Caco-2 (cell line): ENCODE data around the gene RNFT2. TPM values are rescaled to one million over a fixed set of nuclear protein-coding genes. Genes with fewer than 3 reads are reported as not detected.
A peak's percentile ranks its signal among the peaks of the same experiment; 100 is the strongest.

Source experiments
- BruUV-seq: library from RNA; stranded (reverse); fragments of 400-500 nt; replicated peaks from 2 replicates; lab custom pipeline; 2021; lab: Mats Ljungman, UMichigan
- CTCF ChIA-PET: fragments of 300-600 bp; sonication (Branson Sonifier 250); formaldehyde crosslinking; loops from one replicate; lab custom pipeline; 2022; ENCODE audit warnings: antibody characterized with exemption; lab: Charles Lee
- POLR2A ChIA-PET: fragments of 300-600 bp; sonication (Branson Sonifier 250); formaldehyde crosslinking; loops from one replicate; lab custom pipeline; 2022; ENCODE audit warnings: antibody characterized with exemption; lab: Charles Lee
- DNase-seq, 2 experiments: peaks; one replicate each; pipeline versions ENCODE4 v3.0.0 to v3.0.0-alpha.2; 2020 to 2022
- H3K27me3 ChIP-seq: replicated peaks from 2 replicates; pipeline ENCODE4 v1.6.0; 2011; ENCODE audit warnings: low read length; ENCODE audit not compliant: control insufficient read depth, insufficient read depth
- H3K36me3 ChIP-seq: 2 replicates; pipeline ENCODE4 v1.5.1; 2011; ENCODE audit warnings: low read length; ENCODE audit not compliant: control insufficient read depth, insufficient read depth
- H3K4me1 ChIP-seq: fragments of 250-450 bp; sonication (Bioruptor Pico); 2 replicates; pipeline ENCODE4 v1.5.1; 2020; ENCODE audit warnings: mild to moderate bottlenecking
- H3K4me3 ChIP-seq: 2 replicates; pipeline ENCODE4 v1.5.1; 2011; ENCODE audit warnings: low read depth, mild to moderate bottlenecking, control low read depth, low read length
- H3K9me3 ChIP-seq: fragments of 250-450 bp; sonication (Bioruptor Pico); 2 replicates; pipeline ENCODE4 v1.5.1; 2020; ENCODE audit warnings: mild to moderate bottlenecking, moderate library complexity
- H3K27ac Mint-ChIP-seq: one replicate; pipeline ENCODE4 v1.8.0; 2022; ENCODE audit warnings: mixed read lengths; ENCODE audit not compliant: unreplicated experiment
- H3K27me3 Mint-ChIP-seq: one replicate; pipeline ENCODE4 v1.8.0; 2022; ENCODE audit warnings: mixed read lengths; ENCODE audit not compliant: insufficient read depth, unreplicated experiment
- H3K36me3 Mint-ChIP-seq: one replicate; pipeline ENCODE4 v1.8.0; 2022; ENCODE audit warnings: mild to moderate bottlenecking, mixed read lengths; ENCODE audit not compliant: insufficient read depth, unreplicated experiment
- H3K4me1 Mint-ChIP-seq: one replicate; pipeline ENCODE4 v1.8.0; 2022; ENCODE audit warnings: low read depth, mixed read lengths; ENCODE audit not compliant: unreplicated experiment
- H3K4me3 Mint-ChIP-seq: one replicate; pipeline ENCODE4 v1.8.0; 2022; ENCODE audit warnings: mild to moderate bottlenecking, moderate library complexity, mixed read lengths; ENCODE audit not compliant: unreplicated experiment
- H3K9me3 Mint-ChIP-seq: one replicate; pipeline ENCODE4 v1.8.0; 2022; ENCODE audit warnings: mixed read lengths; ENCODE audit not compliant: unreplicated experiment
- CTCF ChIP-seq, 2 experiments: fragments of 200-600 bp in 1 of 2; IDR thresholded peaks; 1 replicate in 1 of 2; 2 replicates in 1 of 2; pipeline versions ENCODE4 v1.5.1 to v1.8.0; 2011 to 2022; ENCODE audit warnings: antibody characterized with exemption in 1 of 2, control low read depth in 1 of 2, inconsistent platforms in 1 of 2, low read depth in 1 of 2, low read length in 1 of 2, mild to moderate bottlenecking in 1 of 2, moderate library complexity in 1 of 2; ENCODE audit not compliant: insufficient read depth in 1 of 2, severe bottlenecking in 1 of 2, unreplicated experiment in 1 of 2
- intact Hi-C: fragments of 100-400 bp; cut with micrococcal nuclease; formaldehyde crosslinking; loops from one replicate; pipeline ENCODE4 v1.10.0; 2022; ENCODE audit not compliant: unreplicated experiment
- total RNA-seq: library from RNA; stranded (reverse); gene quantifications from 2 replicates; pipeline ENCODE4 v1.2.3, GENCODE V29; 2022

Gene RNFT2
- total RNA-seq, 1 experiment from 2014 or later = 11.6 TPM

- Mint-ChIP-seq H3K27me3 (no peaks in the 10 kb centered on the region), H3K27ac (no peak overlapping the region), H3K36me3 (peaks cover 33% of the 10 kb centered on the region), H3K4me1 (peaks cover 9% of the 10 kb centered on the region), H3K9me3 (no peaks in the 10 kb centered on the region), H3K4me3 (no peak overlapping the region)
- ChIA-PET CTCF (no interaction called here), POLR2A (no interaction called here)
- BruUV-seq = no TSS peak
- H3K4me3 ChIP-seq = no peak overlapping the region
- no peaks in the 10 kb centered on the region for H3K36me3 ChIP-seq
- DNase-seq = no peak
- no peaks in the 10 kb centered on the region for H3K27me3 ChIP-seq
- H3K4me1 ChIP-seq = no peaks in the 10 kb centered on the region
- no peak for TF ChIP-seq CTCF (IDR thresholded peaks at IDR 0.05; ENCODE audit: insufficient read depth in 1 of 2, low read depth in 1 of 2, low read length in 1 of 2, severe bottlenecking in 1 of 2, unreplicated experiment in 1 of 2)
- intact Hi-C loops = no loop called here
- no peaks in the 10 kb centered on the region for H3K9me3 ChIP-seq
These were observed 25.4 kb upstream of the RNFT2 start for GRCh38 chr12:116712458-116713303.

- Mint-ChIP-seq H3K36me3 (peaks cover 36% of the 10 kb centered on the region), H3K27me3 (no peaks in the 10 kb centered on the region), H3K4me3 (no peak overlapping the region), H3K9me3 (no peaks in the 10 kb centered on the region), H3K4me1 (peaks cover 8% of the 10 kb centered on the region), H3K27ac (no peak overlapping the region)
- Histone ChIP-seq H3K4me3 (no peak overlapping the region), H3K36me3 (no peaks in the 10 kb centered on the region), H3K4me1 (no peaks in the 10 kb centered on the region), H3K27me3 (no peaks in the 10 kb centered on the region), H3K9me3 (no peaks in the 10 kb centered on the region)
- ChIA-PET POLR2A (no interaction called here), CTCF (no interaction called here)
- no peak for DNase-seq
- no peak for TF ChIP-seq CTCF (IDR thresholded peaks at IDR 0.05; ENCODE audit: insufficient read depth in 1 of 2, low read depth in 1 of 2, low read length in 1 of 2, severe bottlenecking in 1 of 2, unreplicated experiment in 1 of 2)
- BruUV-seq = TSS peak; percentile 21
- intact Hi-C loops = no loop called here
These were observed 24.6 kb upstream of the RNFT2 start for GRCh38 chr12:116713527-116713926.

GRCh38 chr12:116714175-116714574 lies 23.9 kb upstream of the RNFT2 start:
- H3K4me3 ChIP-seq = no peak overlapping the region
- DNase-seq = no peak
- no peaks in the 10 kb centered on the region for H3K36me3 ChIP-seq
- ChIA-PET POLR2A (no interaction called here), CTCF (no interaction called here)
- intact Hi-C loops = no loop called here
- no TSS peak for BruUV-seq
- no peak overlapping the region for H3K27ac Mint-ChIP-seq
- peaks cover 37% of the 10 kb centered on the region for H3K36me3 Mint-ChIP-seq
- H3K4me3 Mint-ChIP-seq = no peak overlapping the region
- no peaks in the 10 kb centered on the region for H3K9me3 ChIP-seq
- no peaks in the 10 kb centered on the region for H3K4me1 ChIP-seq
- peaks cover 2% of the 10 kb centered on the region for H3K4me1 Mint-ChIP-seq
- no peaks in the 10 kb centered on the region for H3K27me3 Mint-ChIP-seq
- H3K9me3 Mint-ChIP-seq = no peaks in the 10 kb centered on the region
- no peaks in the 10 kb centered on the region for H3K27me3 ChIP-seq
- no peak for TF ChIP-seq CTCF (IDR thresholded peaks at IDR 0.05; ENCODE audit: insufficient read depth in 1 of 2, low read depth in 1 of 2, low read length in 1 of 2, severe bottlenecking in 1 of 2, unreplicated experiment in 1 of 2)
